D721Med (cell line): Measurements from ENCODE around the gene TOR1AIP2.

Source experiments
- DNase-seq: peaks from one replicate; pipeline ENCODE4 v3.0.0; 2011; ENCODE audit warnings: low spot score; ENCODE audit not compliant: insufficient read length
- FAIRE-seq: peaks from 2 replicates; lab custom pipeline; 2011; peaks lifted over from hg19 to GRCh38; lab: Jason Lieb, UNC
- CTCF ChIP-seq: IDR thresholded peaks from 2 replicates; pipeline ENCODE4 v1.5.1; 2012; ENCODE audit warnings: mild to moderate bottlenecking, control low read depth; ENCODE audit not compliant: insufficient read depth; ENCODE audit errors: missing control alignments

Gene TOR1AIP2

GRCh38 chr1:179888071-179888470 lies 10.5 kb upstream of the TOR1AIP2 start:
- TF ChIP-seq CTCF = no peak
- FAIRE-seq (peak; percentile 84), DNase-seq (no peak)

- TF ChIP-seq CTCF = no peak
- peak; percentile 32 for FAIRE-seq
- no peak for DNase-seq
Observed at GRCh38 chr1:179883745-179884138, 6.1 kb upstream of the TOR1AIP2 start.

GRCh38 chr1:179883040-179883744 lies 5.6 kb upstream of the TOR1AIP2 start:
- no peak for TF ChIP-seq CTCF
- FAIRE-seq = no peak
- DNase-seq = no peak

- DNase-seq (peak; percentile 75), FAIRE-seq (no peak)
- no peak for TF ChIP-seq CTCF
Observed at GRCh38 chr1:179882253-179883039, 4.8 kb upstream of the TOR1AIP2 start, which contains the start of gene TOR1AIP1. Gene TOR1AIP1 (plus strand): TSS chr1:179882285. CDS start chr1:179882503, 218 bp downstream.

- DNase-seq (peak; percentile 54), FAIRE-seq (no peak)
- no peak for TF ChIP-seq CTCF
Observed at GRCh38 chr1:179881642-179882252, 4.1 kb upstream of the TOR1AIP2 start.

- no peak for DNase-seq
- no peak for TF ChIP-seq CTCF
- no peak for FAIRE-seq
Observed at GRCh38 chr1:179879797-179880196, 2.2 kb upstream of the TOR1AIP2 start.
